SH-SY5Y (cell line): ENCODE results near the gene BLOC1S4.

ENCODE experiments used
- GATA2 ChIP-seq: IDR thresholded peaks from 2 replicates; pipeline ENCODE4 v1.6.1; 2011; ENCODE audit warnings: mild to moderate bottlenecking, low read depth, low read length
- GATA3 ChIP-seq: IDR thresholded peaks from 2 replicates; pipeline ENCODE4 v1.6.1; 2011; ENCODE audit warnings: low read depth, mild to moderate bottlenecking, low read length, moderate library complexity

DNA sequence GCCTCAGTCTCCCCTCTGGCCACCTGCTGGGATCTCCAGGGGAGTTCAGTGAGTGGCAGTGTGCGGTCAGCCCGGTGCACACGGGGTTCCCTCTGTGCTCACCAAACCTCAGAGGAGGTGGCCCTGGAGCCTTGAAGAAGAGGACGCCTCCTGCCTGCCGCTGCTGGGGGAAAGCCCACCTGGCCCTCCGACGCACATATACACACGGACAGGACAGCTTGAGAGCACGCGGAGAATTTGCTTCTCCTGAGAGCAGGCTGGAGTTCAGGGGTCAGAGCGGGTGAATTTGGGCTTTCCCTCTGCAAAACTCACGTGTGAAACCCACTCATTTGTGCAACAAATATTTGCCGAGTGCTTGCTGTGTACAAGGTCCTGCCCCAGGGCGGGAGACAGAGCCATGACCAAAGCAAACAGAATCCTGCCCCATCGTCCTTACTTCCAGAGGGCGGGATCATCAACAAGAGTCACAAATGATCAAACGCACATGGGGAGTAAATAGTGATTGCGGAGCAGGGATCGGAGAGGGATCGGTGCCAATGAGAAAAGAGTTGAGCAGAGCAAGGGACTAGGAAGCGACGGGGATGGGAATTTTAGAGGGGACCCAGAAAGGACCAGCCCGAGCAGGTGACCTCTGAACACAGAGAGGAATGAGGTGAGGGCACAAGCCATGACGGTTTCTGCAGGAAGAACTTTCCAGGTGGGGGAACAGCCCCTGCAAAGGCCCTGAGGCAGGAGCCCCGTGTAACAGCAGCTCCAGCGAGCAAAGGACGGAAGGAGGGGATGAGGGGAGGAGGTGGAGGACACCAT is 17.6 kb downstream of the BLOC1S4 start:
- TF ChIP-seq GATA2 (no peak), GATA3 (no peak)
